Measurements from ENCODE around the gene CNTNAP5. TPM values are rescaled to one million over a fixed set of nuclear protein-coding genes. Genes with fewer than 3 reads are reported as not detected.

CNTNAP5 gene
- total RNA-seq, 1 experiment from 2014 or later, result not detected

- in situ Hi-C loops (cut with HindIII; ENCODE audit: low pct_unique_long_range_greater_than_20kb, low sequenced_read_pairs), result no loop called here
- intact Hi-C loops (cut with micrococcal nuclease; ENCODE audit: unreplicated experiment), result no loop called here
- H3K27me3 ChIP-seq (ENCODE audit: control insufficient read depth, insufficient read depth, low read length), result no peaks in the 10 kb centered on the region
- DNase-seq (ENCODE audit: low read depth, low spot score), result no peak
- no peak for ATAC-seq
- TF ChIP-seq CTCF (IDR thresholded peaks at IDR 0.05), result no peak
- no peak for TF ChIP-seq TCF7L2 (IDR thresholded peaks at IDR 0.05; ENCODE audit: low read depth, low read length)
- H3K36me3 ChIP-seq (ENCODE audit: control insufficient read depth, insufficient read depth, low read length), result no peaks in the 10 kb centered on the region
- H3K9me3 ChIP-seq (ENCODE audit: control insufficient read depth, insufficient read depth, low read depth, low read length), result no peaks in the 10 kb centered on the region
- ChIA-PET POLR2A (no interaction called here), CTCF (no interaction called here)
- H3K4me1 ChIP-seq (ENCODE audit: control insufficient read depth, insufficient read depth, low read length), result no peaks in the 10 kb centered on the region
- H3K4me3 ChIP-seq (ENCODE audit: low read depth in 2 of 2, low read length in 2 of 2), result no peak overlapping the region
- H3K27ac ChIP-seq (ENCODE audit: low read length), result no peak overlapping the region
- BruUV-seq (replicated peaks), result no TSS peak
Measured at GRCh38 chr2:124609667-124610066, 584.6 kb downstream of the CNTNAP5 start.

DNA sequence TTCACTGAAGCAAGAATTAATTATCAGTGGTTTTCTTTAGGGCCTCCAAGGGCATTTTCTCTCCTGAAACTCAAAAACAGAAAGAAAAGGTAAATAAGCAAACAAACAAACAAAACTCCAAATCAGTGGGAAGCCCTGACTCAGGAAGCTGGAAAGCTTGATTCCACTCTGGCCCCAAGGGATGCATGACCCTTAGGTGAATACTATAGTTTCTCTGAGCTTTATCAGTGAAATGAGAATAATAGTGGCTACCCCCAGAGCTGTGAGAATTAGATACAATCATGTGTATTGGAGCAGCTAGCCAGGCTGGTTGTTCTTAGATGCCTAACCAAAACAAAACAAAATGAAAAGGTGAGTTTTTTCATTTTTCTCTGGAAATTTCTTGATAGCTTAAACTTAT, 585.1 kb downstream of the CNTNAP5 start:
- CTCF ChIA-PET, result no interaction called here
- ATAC-seq (no peak), DNase-seq (ENCODE audit: low read depth, low spot score) (no peak)
- no peak overlapping the region for H3K4me3 ChIP-seq (ENCODE audit: low read depth in 2 of 2, low read length in 2 of 2)
- H3K36me3 ChIP-seq (ENCODE audit: control insufficient read depth, insufficient read depth, low read length), result no peaks in the 10 kb centered on the region
- BruUV-seq (replicated peaks), result no TSS peak
- in situ Hi-C loops (cut with HindIII; ENCODE audit: low pct_unique_long_range_greater_than_20kb, low sequenced_read_pairs), result no loop called here
- POLR2A ChIA-PET, result no interaction called here
- H3K4me1 ChIP-seq (ENCODE audit: control insufficient read depth, insufficient read depth, low read length), result no peaks in the 10 kb centered on the region
- intact Hi-C loops (cut with micrococcal nuclease; ENCODE audit: unreplicated experiment), result no loop called here
- no peak overlapping the region for H3K27ac ChIP-seq (ENCODE audit: low read length)
- no peaks in the 10 kb centered on the region for H3K27me3 ChIP-seq (ENCODE audit: control insufficient read depth, insufficient read depth, low read length)
- TF ChIP-seq REST (IDR thresholded peaks at IDR 0.05; ENCODE audit: insufficient read depth in 1 of 2, low read depth in 2 of 2, low read length in 1 of 2) (no peak), SIN3A (IDR thresholded peaks at IDR 0.05; ENCODE audit: borderline replicate concordance, insufficient read depth, low read depth, low read length) (no peak), TCF7L2 (IDR thresholded peaks at IDR 0.05; ENCODE audit: low read depth, low read length) (no peak), POLR2AphosphoS5 (IDR thresholded peaks at IDR 0.05; ENCODE audit: low read depth, low read length) (no peak), CTCF (IDR thresholded peaks at IDR 0.05) (no peak)
- H3K9me3 ChIP-seq (ENCODE audit: control insufficient read depth, insufficient read depth, low read depth, low read length), result no peaks in the 10 kb centered on the region

GRCh38 chr2:124610866-124611265, 585.8 kb downstream of the CNTNAP5 start:
- CTCF ChIA-PET, result no interaction called here
- no peak for ATAC-seq
- H3K27me3 ChIP-seq (ENCODE audit: control insufficient read depth, insufficient read depth, low read length), result no peaks in the 10 kb centered on the region
- H3K36me3 ChIP-seq (ENCODE audit: control insufficient read depth, insufficient read depth, low read length), result no peaks in the 10 kb centered on the region
- no peak overlapping the region for H3K27ac ChIP-seq (ENCODE audit: low read length)
- H3K9me3 ChIP-seq (ENCODE audit: control insufficient read depth, insufficient read depth, low read depth, low read length), result no peaks in the 10 kb centered on the region
- DNase-seq (ENCODE audit: low read depth, low spot score), result no peak
- intact Hi-C loops (cut with micrococcal nuclease; ENCODE audit: unreplicated experiment), result no loop called here
- no peak for TF ChIP-seq SIN3A (IDR thresholded peaks at IDR 0.05; ENCODE audit: borderline replicate concordance, insufficient read depth, low read depth, low read length)
- no peak for TF ChIP-seq CTCF (IDR thresholded peaks at IDR 0.05)
- no peak for TF ChIP-seq TCF7L2 (IDR thresholded peaks at IDR 0.05; ENCODE audit: low read depth, low read length)
- TF ChIP-seq REST (IDR thresholded peaks at IDR 0.05; ENCODE audit: insufficient read depth in 1 of 2, low read depth in 2 of 2, low read length in 1 of 2), result no peak
- TF ChIP-seq POLR2AphosphoS5 (IDR thresholded peaks at IDR 0.05; ENCODE audit: low read depth, low read length), result no peak
- in situ Hi-C loops (cut with HindIII; ENCODE audit: low pct_unique_long_range_greater_than_20kb, low sequenced_read_pairs), result no loop called here
- H3K4me1 ChIP-seq (ENCODE audit: control insufficient read depth, insufficient read depth, low read length), result no peaks in the 10 kb centered on the region
- no TSS peak for BruUV-seq (replicated peaks)
- no peak overlapping the region for H3K4me3 ChIP-seq (ENCODE audit: low read depth in 2 of 2, low read length in 2 of 2)
- POLR2A ChIA-PET, result no interaction called here
